HFFc6 (cell line): ENCODE measurements around the gene RER1. TPM values are rescaled to one million over a fixed set of nuclear protein-coding genes. Genes with fewer than 3 reads are reported as not detected.

Source experiments
- DNase-seq: peaks from one replicate; pipeline ENCODE4 v3.0.0-alpha.2; 2018
- H3K27ac Mint-ChIP-seq: 2 replicates; pipeline ENCODE4 v1.8.0; 2020; ENCODE audit warnings: mild to moderate bottlenecking, mixed read lengths
- H3K27me3 Mint-ChIP-seq: 2 replicates; pipeline ENCODE4 v1.8.0; 2021; ENCODE audit warnings: mild to moderate bottlenecking, moderate library complexity, mixed read lengths; ENCODE audit not compliant: insufficient read depth
- H3K36me3 Mint-ChIP-seq: 2 replicates; pipeline ENCODE4 v1.8.0; 2021; ENCODE audit warnings: low read depth, mixed read lengths
- H3K4me1 Mint-ChIP-seq: 2 replicates; pipeline ENCODE4 v1.8.0; 2020; ENCODE audit warnings: low read depth, mixed read lengths
- H3K4me3 Mint-ChIP-seq: 2 replicates; pipeline ENCODE4 v1.8.0; 2020; ENCODE audit warnings: mild to moderate bottlenecking, moderate library complexity, mixed read lengths
- H3K9me3 Mint-ChIP-seq: 2 replicates; pipeline ENCODE4 v1.8.0; 2020; ENCODE audit warnings: mild to moderate bottlenecking, mixed read lengths
- CTCF ChIP-seq: fragments of 200-600 bp; sonication (generic); IDR thresholded peaks from 2 replicates; pipeline ENCODE4 v1.5.0; 2021; ENCODE audit warnings: antibody characterized with exemption, mild to moderate bottlenecking
- total RNA-seq, 6 experiments: library from RNA; stranded (reverse); fragmentation: NEBNext Ultra II Directional; extraction: Animal tissue kit (Norgen Biotek cat#: 25700); gene quantifications; 2 replicates in 1 of 6; 3 replicates in 5 of 6; pipeline ENCODE4 v1.2.3, GENCODE V29; 2021

RER1 gene
- total RNA-seq, 6 experiments from 2014 or later: 254 to 303 (median 283) TPM

GRCh38 chr1:2394220-2394619 is 2.6 kb downstream of the RER1 start:
- Mint-ChIP-seq H3K4me3 (peak overlapping the region; percentile 39; the same call in 1 of the 2 replicates), H3K27me3 (peaks cover 5% of the 10 kb centered on the region), H3K4me1 (peaks cover 36% of the 10 kb centered on the region), H3K9me3 (no peaks in the 10 kb centered on the region), H3K27ac (peak overlapping the region; percentile 58; the same call in 1 of the 2 replicates), H3K36me3 (peaks cover 36% of the 10 kb centered on the region)
- no peak for DNase-seq
- no peak for TF ChIP-seq CTCF

- no peak for TF ChIP-seq CTCF
- Mint-ChIP-seq H3K27ac (peak overlapping the region; percentile 30), H3K4me1 (peaks cover 36% of the 10 kb centered on the region), H3K36me3 (peaks cover 40% of the 10 kb centered on the region), H3K4me3 (peak overlapping the region; percentile 39; the same call in 1 of the 2 replicates), H3K27me3 (peaks cover 5% of the 10 kb centered on the region), H3K9me3 (no peaks in the 10 kb centered on the region)
- no peak for DNase-seq
These were observed 3.1 kb downstream of the RER1 start for GRCh38 chr1:2394761-2395160.

- no peak for DNase-seq
- no peak overlapping the region for H3K4me3 Mint-ChIP-seq
- H3K27ac Mint-ChIP-seq: peak overlapping the region; percentile 30; the same call in 1 of the 2 replicates
- no peak for TF ChIP-seq CTCF
- no peaks in the 10 kb centered on the region for H3K9me3 Mint-ChIP-seq
- H3K36me3 Mint-ChIP-seq: peaks cover 43% of the 10 kb centered on the region
- H3K27me3 Mint-ChIP-seq: peaks cover 5% of the 10 kb centered on the region
- peaks cover 31% of the 10 kb centered on the region for H3K4me1 Mint-ChIP-seq
These were observed 3.6 kb downstream of the RER1 start for GRCh38 chr1:2395245-2395644.

GRCh38 chr1:2396059-2396458 is 4.4 kb downstream of the RER1 start:
- Mint-ChIP-seq H3K36me3 (peaks cover 50% of the 10 kb centered on the region), H3K27ac (no peak overlapping the region), H3K27me3 (peaks cover 5% of the 10 kb centered on the region), H3K4me1 (peaks cover 29% of the 10 kb centered on the region), H3K9me3 (no peaks in the 10 kb centered on the region), H3K4me3 (no peak overlapping the region)
- no peak for DNase-seq
- TF ChIP-seq CTCF: no peak

GRCh38 chr1:2396476-2396875 is 4.8 kb downstream of the RER1 start:
- DNase-seq: no peak
- peak overlapping the region; percentile 29; the same call in 1 of the 2 replicates for H3K27ac Mint-ChIP-seq
- no peak overlapping the region for H3K4me3 Mint-ChIP-seq
- no peak for TF ChIP-seq CTCF
- H3K36me3 Mint-ChIP-seq: peaks cover 50% of the 10 kb centered on the region
- peaks cover 5% of the 10 kb centered on the region for H3K27me3 Mint-ChIP-seq
- peaks cover 29% of the 10 kb centered on the region for H3K4me1 Mint-ChIP-seq
- no peaks in the 10 kb centered on the region for H3K9me3 Mint-ChIP-seq
